ENCODE data around the gene TPRG1.

DNA sequence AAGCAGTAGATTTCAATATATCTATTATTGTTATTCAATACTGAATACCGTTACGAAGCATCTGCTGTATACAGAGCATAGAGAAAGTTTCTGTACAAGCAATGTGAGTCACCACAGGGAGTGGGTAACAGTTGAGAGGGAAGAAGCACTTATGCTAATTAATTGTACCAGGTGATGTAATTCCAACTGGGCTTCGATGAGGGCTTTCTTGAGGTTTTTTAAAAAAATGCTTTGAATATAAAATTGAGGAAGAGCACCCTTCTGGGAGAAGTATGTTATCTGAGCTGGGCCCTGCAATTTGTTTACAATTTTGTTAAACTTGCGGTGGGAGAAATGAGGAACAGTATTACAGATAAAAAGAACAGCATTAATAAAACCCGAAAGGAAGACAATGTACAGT lies 197.9 kb downstream of the TPRG1 start:
- TF ChIP-seq, protein P1, sequence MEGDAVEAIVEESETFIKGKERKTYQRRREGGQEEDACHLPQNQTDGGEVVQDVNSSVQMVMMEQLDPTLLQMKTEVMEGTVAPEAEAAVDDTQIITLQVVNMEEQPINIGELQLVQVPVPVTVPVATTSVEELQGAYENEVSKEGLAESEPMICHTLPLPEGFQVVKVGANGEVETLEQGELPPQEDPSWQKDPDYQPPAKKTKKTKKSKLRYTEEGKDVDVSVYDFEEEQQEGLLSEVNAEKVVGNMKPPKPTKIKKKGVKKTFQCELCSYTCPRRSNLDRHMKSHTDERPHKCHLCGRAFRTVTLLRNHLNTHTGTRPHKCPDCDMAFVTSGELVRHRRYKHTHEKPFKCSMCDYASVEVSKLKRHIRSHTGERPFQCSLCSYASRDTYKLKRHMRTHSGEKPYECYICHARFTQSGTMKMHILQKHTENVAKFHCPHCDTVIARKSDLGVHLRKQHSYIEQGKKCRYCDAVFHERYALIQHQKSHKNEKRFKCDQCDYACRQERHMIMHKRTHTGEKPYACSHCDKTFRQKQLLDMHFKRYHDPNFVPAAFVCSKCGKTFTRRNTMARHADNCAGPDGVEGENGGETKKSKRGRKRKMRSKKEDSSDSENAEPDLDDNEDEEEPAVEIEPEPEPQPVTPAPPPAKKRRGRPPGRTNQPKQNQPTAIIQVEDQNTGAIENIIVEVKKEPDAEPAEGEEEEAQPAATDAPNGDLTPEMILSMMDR (IDR thresholded peaks at IDR 0.05) = no peak
- TF ChIP-seq POLR2A (IDR thresholded peaks at IDR 0.05) = no peak

Data from vagina (tissue), 2 donors.